ENCODE results near the gene ASB2.

The ASB2 gene

DNA sequence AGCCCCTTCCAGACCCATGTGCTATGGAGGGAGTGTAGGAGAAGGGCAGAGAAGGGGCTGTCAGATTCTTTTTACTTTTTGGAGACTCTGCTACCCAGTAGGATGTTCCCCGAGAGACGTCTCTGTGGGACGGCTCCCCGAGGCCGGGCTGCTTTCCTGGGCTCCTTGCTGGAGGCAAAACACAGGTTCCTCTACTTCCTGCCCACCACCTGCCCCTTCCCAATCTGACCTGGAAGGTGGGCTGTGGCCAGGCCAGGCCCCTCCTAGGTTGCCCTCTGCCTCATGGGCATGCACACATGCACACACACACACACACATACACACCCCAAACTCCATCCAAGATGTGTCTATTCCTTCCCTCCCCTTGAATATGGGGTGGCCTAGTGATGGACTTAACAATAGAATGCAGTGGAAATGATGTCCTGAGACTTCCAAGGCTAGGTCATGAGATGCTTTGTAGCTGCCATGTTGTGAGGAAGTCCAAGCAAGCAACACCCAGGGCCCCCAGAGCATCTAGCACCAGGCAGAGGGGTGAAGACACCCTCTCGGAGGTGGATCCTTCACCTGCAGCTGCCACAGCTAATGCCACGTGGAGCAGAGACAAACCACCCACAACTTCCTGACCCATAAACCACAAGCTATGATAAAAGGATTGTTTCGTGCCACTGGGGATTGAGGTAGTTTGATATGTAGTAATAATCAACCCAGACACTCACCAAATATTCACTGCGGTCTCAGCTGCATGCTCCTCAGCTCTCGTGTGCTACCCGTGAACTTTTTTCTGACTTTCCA, 1.6 kb upstream of the ASB2 start:
- no peak for DNase-seq

DNA sequence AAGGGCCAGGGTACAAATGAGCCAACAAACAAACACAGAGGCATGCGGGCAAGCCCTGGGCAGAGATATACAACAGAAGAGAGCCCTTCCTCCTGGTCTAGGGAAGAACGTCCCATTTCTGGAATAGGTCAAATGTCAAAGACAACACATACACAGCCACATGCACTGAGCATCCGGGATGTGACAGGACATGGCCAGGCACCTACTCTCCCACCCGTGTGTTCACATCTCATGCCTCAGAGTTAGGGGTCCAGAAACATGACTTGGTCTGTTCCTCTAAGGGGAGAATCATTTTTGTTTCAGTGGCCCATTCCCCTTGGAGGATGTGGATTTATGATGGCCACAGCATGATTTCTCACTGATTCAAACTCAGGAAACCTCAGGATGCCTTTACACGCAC, 801 bp upstream of the ASB2 start:
- no peak for DNase-seq

DNA sequence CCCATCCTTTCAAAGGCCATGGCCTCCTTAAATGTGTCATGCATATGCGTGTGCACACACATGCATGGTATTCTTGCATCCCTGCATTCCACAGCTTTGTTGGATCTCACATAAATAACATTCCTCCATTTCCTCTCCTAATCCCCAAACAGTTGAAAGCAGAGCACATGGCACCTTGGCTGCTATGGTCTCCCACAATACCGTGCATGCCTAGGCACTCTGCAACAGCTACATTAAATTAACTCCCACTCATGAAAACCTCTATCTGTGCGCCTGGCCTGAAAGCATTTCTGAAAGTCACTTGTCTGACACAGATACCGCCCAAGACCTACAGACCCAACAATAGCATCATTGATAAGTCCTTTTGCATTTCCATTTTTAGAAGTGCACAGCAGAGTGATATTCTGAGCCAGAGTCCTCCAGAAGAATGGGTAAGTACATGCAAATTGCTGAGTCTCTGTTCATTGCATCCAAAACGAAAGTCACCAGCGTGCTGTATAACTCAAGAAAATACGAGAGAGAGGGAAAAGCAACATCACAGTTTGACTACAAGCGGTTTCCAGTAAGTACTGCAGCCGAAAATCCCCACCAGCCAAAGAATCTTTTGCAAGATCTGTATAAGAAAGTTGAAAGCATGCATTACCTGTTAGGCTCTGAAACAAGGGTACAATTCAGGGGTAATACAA, 436 bp downstream of the ASB2 start:
- DNase-seq: no peak

DNA sequence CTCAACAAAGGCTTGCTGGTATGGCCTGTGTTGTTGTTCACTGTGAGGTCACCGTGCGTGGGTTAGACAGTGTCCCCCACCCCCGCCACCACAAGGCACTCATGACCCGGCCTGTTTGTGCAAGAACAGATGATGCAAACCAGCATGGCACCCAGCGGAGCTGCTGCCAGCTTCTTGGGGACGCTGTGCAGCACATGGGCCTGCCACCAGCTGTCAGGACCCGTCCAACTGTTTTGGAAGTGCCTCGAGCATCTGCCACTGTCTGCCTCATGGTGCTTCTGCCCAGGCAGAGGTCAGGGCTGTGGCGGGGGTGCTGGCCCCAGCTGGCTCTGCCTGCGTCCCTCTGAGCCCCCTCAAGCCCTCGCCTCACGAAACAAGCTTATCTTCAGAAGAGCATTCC, 1.5 kb downstream of the ASB2 start:
- no peak for DNase-seq

DNA sequence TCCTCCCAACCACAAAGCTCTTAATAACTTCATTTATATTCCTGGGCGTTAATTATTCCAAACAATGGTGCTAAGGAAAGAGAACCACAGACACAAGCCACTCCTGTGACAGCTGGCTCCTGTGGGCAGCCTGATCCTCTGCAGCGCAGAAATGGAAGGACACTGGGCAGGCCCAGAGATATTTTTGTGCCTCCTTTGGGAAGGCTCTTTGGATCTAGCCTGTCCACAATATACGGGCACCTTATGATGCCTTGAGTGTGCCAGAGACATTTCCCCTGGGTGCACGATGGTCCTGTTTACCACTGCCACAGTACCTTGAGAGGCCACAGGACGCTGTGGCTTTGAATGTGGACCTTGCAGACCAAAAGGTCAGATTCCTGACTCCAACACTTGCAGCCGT, 2.1 kb downstream of the ASB2 start:
- no peak for DNase-seq

DNA sequence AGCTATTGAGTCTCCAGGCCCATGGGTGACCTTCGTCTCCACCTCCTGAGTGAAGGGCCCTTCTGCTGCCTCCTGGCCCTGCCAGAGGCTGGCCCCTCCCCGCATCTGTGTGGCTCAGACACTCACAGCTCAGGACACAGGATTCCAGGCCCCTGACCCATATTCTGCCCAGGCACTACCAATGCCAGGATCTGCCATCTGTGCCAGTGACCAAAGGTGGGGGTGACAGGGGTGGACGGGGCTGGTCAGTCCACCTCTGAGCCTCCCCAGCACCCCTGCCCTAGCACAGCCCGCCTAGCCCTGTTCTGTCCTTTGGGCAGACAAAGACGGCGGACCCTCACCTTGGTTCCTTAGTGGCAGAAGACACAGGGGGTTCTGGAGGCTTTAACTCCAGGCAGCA, 2.8 kb downstream of the ASB2 start:
- no peak for DNase-seq

DNA sequence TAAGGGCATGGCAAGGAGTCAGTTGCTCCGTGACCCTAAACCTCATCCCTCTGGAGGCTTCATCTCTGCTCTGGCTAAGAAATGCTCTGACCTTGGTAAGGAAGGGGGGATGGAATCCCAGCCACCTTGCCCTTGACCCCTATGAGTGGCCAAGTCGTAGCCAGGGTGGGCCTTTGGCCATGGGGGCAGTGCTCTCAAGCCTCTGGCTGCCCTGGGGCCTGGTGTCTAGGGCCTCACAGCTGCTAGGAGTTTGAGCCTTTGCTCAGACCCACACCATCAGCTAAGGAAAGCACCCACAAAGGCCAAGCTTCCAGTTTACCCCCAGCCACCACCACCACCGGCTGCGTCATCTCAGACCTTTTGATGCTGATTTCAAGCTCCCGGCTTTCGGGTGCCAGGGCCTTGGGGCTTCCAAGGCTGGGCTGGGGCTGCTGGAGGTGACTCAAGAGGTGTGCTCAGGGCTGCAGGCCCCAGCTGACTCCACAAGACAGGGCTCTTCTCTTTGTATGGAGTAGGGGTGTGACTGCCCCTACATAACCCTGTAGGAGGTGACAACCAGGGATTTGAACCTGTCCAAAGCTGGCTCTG, 3.7 kb downstream of the ASB2 start:
- no peak for DNase-seq

DNA sequence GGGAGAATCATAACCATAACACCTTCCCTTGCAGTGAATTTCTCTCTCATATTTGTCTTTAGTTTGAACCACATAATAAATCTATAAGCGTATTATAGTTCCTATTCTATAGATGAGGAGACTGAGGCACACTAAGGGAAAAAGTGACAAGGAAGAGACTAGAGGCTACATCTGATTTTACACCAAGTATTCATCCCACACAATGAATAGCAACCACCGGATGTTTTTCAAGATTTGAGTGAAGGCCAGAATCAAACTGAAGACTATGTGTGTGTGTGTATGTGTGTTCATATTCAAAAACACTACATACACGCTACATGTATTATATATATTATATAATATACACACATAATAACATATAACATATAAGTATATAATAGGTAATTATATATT, 4.7 kb downstream of the ASB2 start:
- DNase-seq: no peak

DNA sequence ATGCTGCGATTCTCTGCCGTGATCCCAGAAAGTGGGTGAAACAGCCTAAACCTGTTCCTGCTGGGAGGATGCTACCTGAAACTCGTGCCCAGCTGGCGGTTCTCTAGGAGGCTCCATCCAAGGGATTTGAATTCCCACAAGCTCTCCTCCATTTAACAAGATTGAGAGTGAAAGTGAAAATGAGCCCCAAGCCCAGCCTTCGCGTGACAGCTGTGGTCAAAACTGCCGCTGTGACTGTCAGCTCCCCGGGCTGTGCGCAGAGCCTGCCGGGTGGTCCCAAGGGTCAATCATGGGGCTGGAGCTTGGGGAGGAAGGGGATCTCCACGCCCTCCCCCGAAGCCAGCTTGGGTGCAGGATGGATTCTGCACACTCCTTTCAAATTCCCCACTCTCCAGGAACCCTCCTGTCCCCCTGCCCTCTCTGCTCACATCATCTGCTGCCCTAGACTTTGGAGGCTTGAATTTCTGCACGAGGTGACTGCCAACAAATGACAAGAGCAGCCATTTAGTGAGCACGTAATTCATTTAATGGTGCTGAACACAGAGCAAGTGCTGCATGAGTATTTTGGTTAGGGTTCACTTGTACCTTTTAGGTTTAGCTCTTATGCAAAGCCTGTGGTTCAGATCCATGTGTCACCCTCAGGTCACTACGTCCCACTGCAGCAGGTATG, 5.3 kb downstream of the ASB2 start:
- no peak for DNase-seq

DNA sequence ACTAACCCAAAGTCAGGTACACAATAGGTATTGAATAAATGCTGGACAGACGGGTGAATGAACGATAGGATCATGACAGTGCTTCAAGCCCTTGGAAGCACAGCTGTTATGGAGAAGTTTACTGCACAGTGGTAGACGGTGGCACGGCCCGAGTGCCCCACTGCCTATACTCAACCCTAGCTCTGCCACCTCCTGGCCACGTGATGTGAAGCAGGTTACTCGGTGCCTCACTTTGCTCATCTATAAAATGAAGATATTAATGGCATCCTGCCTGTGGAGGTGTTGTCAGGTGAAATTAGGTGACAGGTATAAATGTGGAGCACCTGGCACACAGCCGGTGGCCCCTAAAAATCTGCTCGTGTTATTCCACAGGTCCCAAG, 5.8 kb downstream of the ASB2 start:
- DNase-seq: peak in 1 of 2 experiments; percentile 18

DNA sequence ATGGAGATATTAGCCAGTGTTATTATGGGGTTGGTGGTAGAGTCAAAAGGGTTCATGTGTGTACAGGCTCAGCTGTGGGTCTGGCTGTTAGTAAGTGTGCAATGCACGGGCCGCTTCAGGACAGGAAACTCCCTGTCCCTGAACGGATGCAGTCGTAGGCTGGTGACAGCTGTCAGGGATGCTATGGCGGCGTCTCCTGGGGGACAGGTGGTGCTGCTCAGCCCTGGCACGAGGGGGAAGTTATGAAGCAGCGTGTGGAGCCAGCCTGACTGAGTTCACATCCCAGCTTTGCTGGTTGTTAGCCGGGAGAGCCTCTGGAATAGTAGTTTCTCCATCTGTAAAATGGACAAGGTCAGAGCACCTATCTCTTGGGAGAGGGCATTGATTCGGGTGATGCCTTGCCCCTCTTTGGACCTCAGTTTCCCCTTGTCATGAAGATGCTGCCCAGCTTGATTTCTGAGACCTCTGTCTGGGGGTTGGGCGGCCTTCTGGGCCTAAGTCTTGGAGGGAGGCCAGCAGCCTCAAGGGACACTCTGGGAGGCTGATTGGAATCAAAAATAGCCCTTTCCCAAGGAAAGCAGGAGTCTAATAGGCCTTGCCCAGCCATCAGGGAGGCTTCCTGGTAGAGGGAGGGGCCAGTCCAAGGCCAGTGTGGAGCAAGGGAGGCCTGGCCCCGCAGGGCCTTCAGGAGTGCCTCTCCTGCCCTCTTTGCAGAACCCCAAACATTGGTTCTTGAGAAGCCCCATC, 7.1 kb downstream of the ASB2 start:
- DNase-seq: no peak

DNA sequence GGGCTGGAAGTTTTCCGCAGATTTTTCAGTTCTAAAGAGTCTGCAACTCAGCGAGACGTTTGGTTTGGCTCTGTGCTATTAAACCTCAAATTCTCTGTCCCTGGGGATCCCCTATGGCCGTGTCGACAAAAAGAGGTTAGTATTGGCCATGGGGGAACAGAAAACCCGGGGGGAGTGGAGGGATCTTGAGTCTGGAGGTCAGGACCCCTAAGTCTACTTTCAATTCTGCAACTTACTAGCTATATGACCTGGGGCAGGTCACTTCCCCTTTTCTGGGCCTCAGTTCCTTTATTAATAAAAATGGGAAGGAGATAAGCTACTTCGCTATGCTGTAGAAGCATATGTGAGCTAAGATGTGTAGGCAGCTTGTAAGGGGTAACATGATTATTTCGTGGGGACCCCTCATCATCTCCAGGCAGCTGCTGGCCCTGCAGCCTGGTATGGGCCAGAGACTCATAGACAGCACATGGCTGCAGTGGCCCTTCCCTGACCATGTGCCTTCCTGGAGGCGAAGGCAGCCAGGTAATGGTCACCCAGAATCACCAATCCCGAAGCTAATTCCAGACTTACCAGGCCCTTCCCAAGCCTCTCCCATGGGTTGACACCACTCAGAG, 8.6 kb downstream of the ASB2 start:
- DNase-seq: no peak

DNA sequence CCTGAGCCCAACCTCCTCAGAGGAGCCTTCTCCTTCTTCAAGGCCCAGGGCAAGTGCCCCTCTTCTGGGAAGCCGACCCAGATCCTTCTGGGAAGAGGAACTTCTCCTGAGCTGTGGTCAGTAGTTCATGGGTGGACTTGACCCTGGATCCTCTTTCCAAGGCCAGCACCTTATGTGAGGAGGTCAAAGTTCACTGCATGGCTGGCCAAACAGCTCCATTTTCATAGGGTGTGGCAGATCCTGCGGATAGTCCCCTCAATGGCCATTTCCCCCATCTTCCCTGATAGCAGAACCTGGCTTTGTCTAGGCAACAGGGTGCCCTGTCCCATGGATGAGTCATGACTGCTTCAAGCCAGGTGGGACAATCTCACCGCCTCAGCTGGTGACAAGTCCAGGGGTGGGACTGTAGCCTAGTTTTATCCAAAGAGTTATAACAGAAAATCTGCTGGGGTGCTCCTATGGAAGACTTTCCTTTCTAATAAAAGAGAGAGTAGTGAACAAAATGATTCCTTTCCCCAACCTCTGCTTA, 10.4 kb downstream of the ASB2 start:
- no peak for DNase-seq

DNA sequence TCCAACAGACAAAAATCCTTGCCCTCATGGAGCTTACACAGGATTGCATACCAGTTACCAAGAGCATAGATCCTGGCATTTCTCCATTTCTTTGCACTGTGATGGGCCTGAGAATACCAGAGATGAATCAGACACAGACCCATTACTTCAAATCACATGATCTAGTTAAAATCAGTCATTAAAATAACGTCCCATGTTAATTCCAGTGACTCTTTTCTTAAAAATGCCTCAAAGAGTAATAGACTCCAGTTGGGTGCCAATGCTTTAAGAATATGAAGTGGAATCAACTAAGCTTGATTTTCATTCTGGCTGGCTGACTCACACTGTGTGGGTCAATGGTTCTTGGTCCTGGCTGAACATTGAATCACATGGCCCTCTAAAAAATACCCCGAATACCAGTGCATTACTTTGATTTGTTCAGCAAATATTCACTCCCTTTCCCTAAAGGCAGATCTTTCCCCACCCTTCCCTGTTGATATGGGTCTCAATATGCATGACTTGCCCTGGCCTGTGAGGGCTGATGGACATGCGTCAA, 11.0 kb downstream of the ASB2 start:
- DNase-seq: no peak

DNA sequence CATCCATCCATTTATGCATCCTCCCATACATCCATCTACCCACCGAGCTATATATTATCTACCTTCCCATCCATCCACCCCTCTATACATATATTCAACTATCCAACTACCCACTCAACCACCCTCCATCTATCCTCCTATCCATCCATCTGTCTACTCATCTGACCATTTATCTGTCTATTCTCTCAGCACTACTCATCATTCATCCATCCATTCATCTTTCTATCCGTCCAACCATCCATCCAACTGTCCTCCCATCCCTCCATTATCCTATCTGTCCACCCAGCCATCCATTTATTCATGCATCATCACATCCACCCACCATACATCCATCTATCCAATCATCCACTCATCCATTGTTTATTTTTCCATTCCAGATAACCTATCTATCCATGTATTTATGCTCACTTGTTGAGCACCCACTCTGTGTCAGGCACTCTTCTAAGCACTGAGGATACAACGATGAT, 11.5 kb downstream of the ASB2 start:
- no peak for DNase-seq

DNA sequence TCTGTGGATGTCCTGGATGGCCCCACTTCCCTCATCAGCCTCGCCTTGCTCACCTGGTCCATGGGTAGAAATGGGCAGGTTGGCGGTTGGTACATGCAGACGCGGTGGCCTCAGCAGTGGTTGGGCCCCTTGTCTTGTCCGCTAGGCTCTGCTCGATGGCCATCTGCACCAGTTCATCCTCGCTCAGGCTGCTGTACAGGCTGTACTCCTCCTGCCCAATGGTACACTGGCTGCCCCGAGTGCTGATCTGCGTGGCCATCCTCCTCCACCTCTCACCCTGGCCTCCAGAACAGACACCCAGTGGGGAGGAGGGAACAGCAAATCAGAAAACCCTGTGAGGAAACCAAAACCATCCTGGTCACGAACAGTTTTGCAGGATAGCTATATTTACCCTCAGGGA, 12.1 kb downstream of the ASB2 start:
- no peak for DNase-seq

DNA sequence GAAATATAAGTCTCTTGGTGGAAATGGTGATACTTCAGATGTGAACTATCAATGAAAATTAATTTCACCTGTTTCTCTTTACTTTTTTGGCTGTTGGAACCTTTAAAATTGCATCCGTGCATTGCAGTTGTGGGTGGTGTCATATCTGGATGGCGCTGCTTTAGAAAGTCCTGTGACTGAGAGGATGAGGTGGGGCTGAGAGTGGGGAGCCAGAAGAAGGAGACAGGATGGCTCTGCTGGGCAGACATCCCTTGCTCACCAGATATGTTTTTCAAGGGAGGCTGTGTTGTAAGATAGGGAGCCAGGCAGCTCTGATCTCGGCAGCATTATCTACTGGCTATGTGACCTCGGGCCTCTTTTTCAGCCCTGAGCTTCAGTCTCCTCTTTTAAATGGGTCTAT, 12.7 kb downstream of the ASB2 start:
- no peak for DNase-seq

DNA sequence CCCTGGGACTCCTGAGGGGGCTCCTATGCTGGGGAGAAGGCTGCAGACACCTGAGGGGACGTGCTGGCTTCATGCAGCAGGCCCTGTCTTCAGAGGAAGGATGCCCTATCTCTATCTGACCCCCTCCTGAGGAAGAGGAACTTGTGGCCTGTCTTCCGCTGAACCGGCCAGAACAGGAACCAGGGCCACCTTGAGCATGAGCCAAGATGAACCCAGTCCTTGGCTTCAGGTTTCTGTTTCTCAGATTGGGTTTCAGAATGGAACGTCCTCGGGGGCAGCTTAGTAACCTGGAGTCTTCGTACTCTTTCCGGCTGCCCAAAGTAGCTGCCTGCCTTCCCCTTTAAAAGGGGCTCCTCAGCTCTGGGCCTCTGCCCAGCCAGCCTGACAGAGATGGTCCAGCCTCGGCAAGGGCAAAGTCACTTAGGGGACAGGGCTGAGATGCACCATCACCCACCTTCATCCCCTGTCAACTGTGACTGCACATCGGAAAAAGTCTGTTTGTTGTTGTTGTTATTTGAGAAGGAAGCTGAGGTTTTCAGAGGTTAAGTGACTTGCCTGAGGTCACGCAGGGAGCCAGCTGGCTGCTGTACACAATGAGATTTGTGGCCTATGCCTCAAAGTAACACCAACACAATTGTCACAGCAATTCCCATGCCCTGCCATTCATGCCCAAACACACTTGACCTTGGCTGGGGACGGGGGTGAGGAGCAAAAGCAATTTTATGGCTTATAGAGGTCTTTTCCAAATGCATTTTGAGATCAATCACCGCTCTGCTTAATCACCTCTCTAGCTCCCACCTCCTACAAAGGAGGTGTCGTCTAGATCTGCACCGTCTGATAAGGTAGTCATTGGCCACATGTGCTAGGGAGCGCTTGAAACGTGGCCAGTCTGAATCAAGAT, 13.4 kb downstream of the ASB2 start:
- DNase-seq: no peak

DNA sequence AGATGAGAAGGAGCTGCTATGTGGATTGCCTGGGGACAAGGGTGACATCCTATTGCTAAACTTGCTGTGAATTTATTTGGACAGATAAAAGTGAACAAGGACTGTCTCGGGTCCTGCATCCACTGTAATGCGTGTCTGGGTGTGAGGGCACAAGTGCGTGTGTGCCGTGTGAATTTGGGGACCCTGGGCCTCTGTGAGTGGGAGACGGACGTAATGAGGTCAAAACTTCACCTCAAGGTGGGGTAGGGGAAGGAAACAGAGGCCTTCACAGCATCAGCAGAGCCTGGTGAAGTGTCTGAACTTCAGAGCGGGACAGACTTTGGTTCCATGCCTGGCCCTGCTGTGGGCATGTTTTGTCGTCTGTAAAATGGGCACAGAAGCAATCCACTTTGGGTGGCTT, 14.8 kb downstream of the ASB2 start:
- DNase-seq: no peak

DNA sequence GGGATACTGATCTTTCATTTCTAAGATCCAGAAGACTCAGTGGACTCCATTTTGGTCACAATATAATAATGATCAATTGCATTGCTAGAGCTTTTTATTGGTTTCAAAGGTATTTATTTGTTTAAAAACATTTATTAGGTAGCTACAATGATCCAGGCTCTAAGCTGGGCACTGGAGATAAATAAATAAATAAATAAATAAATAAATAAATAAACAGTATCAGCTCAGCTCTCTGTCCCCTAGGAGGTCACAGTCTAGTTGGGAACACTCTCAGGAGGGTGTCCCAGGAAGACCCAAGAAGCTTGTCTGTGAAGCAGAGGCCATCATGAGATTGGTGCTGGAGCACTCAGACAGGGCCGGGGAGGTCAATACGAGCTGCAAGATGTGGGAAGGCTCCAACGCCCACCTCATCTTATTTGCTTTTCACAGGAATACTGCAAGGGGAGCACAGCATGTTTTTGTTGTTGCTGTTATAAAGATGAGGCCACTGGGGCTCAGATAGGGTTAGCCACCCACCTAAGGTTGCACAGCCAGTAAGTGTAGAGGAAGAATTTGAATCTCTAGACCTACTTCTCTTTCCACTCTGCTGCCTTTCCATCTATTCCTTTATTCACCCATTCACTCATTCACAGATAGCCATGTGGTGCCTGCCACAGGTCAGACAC, 15.5 kb downstream of the ASB2 start:
- DNase-seq: no peak

Data from SHP77 (cell line).